Stimulated activated CD4-positive, alpha-beta T cell treated with anti-CD3 and anti-CD28 coated beads, TNF-alpha, amount 100 ng/mL, for 4 hours (primary cell): ENCODE data around the gene DNAJC5.
A peak's percentile ranks its signal among the peaks of the same experiment; 100 is the strongest.
"Not testable (repeated sequence)": the region's sequence is repeated elsewhere in the genome, so short reads cannot be mapped to it uniquely, and the experiment has no call there.

ENCODE experiments used
- DNase-seq, 3 experiments: peaks; one replicate each; pipeline ENCODE4 v3.0.0-alpha.2; 2020; ENCODE audit warnings: low read depth in 3 of 3

The DNAJC5 gene

GRCh38 chr20:63968136-63968927 lies 73.4 kb downstream of the DNAJC5 start:
- no peak for DNase-seq

- DNase-seq = peak in 1 of 3 experiments; percentile 41
Measured at GRCh38 chr20:63968928-63969760, 74.2 kb downstream of the DNAJC5 start.

GRCh38 chr20:63969838-63970713 lies 75.2 kb downstream of the DNAJC5 start, which contains the start of gene ZNF512B:
Gene ZNF512B (minus strand): TSS chr20:63969930. CDS start chr20:63967950, 1,980 bp downstream.
- DNase-seq = peak in 2 of 3 experiments; percentile 46 to 52

- DNase-seq = no peak
Measured at GRCh38 chr20:63970714-63971431, 75.9 kb downstream of the DNAJC5 start.

GRCh38 chr20:63971960-63972311 lies 77.0 kb downstream of the DNAJC5 start:
- not testable (repeated sequence) for DNase-seq

GRCh38 chr20:63972312-63973159 lies 77.6 kb downstream of the DNAJC5 start:
- no peak for DNase-seq

- no peak for DNase-seq
Measured at GRCh38 chr20:63973160-63973479, 78.2 kb downstream of the DNAJC5 start.

- peak; percentile 60 to 76 (median 69) for DNase-seq
Measured at GRCh38 chr20:63973636-63974401, 78.9 kb downstream of the DNAJC5 start.

- DNase-seq = no peak
Measured at GRCh38 chr20:63974402-63975200, 79.7 kb downstream of the DNAJC5 start.

- not testable (repeated sequence) for DNase-seq
Measured at GRCh38 chr20:63976511-63976910, 81.6 kb downstream of the DNAJC5 start.

GRCh38 chr20:63976980-63977738 lies 82.2 kb downstream of the DNAJC5 start:
- no peak for DNase-seq

- peak; percentile 36 to 43 (median 39) for DNase-seq
Measured at GRCh38 chr20:63977739-63978276, 82.9 kb downstream of the DNAJC5 start.

- peak in 2 of 3 experiments; percentile 33 to 35 for DNase-seq
Measured at GRCh38 chr20:63978319-63979228, 83.6 kb downstream of the DNAJC5 start.

- DNase-seq = no peak
Measured at GRCh38 chr20:63979229-63979556, 84.3 kb downstream of the DNAJC5 start.

- DNase-seq = peak; percentile 71 to 82 (median 72)
Measured at GRCh38 chr20:63979557-63980316, 84.8 kb downstream of the DNAJC5 start, which contains the start of gene SAMD10. Gene SAMD10 (minus strand): TSS chr20:63979642. CDS start chr20:63979467, 175 bp downstream.

- DNase-seq = no peak
Measured at GRCh38 chr20:63980317-63980805, 85.4 kb downstream of the DNAJC5 start.
